ENCODE results near the gene SNX2.

- TF ChIP-seq, protein P1, sequence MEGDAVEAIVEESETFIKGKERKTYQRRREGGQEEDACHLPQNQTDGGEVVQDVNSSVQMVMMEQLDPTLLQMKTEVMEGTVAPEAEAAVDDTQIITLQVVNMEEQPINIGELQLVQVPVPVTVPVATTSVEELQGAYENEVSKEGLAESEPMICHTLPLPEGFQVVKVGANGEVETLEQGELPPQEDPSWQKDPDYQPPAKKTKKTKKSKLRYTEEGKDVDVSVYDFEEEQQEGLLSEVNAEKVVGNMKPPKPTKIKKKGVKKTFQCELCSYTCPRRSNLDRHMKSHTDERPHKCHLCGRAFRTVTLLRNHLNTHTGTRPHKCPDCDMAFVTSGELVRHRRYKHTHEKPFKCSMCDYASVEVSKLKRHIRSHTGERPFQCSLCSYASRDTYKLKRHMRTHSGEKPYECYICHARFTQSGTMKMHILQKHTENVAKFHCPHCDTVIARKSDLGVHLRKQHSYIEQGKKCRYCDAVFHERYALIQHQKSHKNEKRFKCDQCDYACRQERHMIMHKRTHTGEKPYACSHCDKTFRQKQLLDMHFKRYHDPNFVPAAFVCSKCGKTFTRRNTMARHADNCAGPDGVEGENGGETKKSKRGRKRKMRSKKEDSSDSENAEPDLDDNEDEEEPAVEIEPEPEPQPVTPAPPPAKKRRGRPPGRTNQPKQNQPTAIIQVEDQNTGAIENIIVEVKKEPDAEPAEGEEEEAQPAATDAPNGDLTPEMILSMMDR (IDR thresholded peaks at IDR 0.05), result no peak
- no peak for TF ChIP-seq POLR2A (IDR thresholded peaks at IDR 0.05)
Measured at GRCh38 chr5:122760236-122760635, 14.6 kb upstream of the SNX2 start.
